Pons (tissue), 1 donor: ENCODE data around the gene PODNL1.

Experiments used
- DNase-seq: peaks from one replicate; pipeline ENCODE4 v3.0.0-alpha.2; 2016; ENCODE audit warnings: low spot score

The PODNL1 gene, protein sequence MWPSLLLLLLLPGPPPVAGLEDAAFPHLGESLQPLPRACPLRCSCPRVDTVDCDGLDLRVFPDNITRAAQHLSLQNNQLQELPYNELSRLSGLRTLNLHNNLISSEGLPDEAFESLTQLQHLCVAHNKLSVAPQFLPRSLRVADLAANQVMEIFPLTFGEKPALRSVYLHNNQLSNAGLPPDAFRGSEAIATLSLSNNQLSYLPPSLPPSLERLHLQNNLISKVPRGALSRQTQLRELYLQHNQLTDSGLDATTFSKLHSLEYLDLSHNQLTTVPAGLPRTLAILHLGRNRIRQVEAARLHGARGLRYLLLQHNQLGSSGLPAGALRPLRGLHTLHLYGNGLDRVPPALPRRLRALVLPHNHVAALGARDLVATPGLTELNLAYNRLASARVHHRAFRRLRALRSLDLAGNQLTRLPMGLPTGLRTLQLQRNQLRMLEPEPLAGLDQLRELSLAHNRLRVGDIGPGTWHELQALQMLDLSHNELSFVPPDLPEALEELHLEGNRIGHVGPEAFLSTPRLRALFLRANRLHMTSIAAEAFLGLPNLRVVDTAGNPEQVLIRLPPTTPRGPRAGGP

DNA sequence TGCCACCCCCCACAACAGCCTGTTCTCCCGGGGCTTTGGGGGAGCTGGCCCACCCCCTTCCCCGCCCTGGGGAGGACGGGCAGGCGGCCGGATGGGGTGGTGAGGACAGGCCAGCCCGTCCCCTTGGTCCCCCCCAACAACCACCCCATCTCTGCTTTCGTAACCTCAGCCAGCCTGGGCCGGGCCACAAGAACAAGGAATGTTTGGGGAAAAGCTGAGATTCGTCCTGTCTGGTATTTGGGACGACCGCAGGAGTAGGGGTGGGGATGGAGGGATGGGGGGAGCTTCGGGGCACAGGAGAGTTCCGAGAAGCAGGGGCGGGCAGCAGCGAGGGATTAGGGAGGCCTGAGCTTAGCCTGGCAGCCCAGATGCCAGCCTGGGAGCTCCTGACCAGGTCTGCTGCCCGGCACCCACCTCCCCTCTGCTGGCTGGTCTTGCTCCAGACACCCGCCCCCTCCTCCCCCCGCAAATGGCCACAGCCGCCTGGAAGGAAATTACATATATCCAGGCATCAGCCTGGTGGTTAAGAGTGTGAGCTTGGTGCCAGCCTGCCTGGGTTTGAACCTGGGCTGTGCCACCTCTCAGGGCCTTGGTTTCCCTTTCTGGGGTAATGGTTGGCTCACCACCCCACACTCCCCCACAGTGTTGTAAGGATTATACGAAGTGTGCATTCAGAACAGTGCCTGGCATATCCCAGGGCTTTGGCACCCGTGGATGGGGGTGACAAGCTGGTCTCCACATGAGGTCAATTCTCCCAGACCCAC is at the start of gene PODNL1:
TSS of gene PODNL1 (minus strand) at position 117 of the 764 bp plus-strand sequence. CDS start 236 bp downstream, outside the sequence.
- no peak for DNase-seq

DNA sequence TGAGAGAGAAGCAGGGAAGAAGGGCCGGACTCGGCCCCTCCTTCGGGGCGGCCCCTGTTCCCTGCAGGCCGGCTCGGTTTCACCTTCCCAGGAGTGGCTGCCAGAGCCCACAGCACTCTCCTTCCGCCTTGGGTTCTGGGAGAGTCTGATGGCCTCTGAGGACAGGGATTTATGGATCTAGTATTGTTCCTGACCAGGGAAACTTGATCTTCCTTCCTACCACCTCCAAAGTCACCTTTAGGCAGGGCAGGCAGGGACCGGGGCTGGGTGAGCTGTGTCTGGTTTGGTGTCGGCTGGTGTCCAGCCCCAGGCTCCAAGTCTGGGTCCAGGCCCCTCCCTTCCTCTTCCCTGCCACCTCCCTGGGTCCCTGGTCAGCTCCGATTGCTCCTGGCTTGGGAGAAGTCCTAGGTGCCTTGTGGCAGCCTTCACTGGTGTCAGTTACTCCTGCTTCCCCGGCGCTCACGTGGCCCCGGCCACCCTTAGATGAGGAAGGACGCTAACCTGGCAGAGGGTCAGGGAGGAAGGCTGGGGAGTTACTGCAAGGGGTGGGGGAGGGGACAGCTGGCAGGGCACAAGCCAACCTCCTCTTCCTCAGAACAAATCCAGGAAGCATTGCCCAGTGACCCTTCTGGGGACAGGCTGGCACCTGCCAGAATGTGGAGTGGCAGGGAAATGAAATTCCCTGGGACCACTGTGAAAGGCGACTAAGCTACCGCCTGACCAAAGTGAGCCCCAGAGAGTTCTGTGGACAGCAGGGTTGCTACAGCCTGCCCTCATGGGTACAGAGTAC is 49.1 kb upstream of the PODNL1 start:
- peak; percentile 76 for DNase-seq

DNA sequence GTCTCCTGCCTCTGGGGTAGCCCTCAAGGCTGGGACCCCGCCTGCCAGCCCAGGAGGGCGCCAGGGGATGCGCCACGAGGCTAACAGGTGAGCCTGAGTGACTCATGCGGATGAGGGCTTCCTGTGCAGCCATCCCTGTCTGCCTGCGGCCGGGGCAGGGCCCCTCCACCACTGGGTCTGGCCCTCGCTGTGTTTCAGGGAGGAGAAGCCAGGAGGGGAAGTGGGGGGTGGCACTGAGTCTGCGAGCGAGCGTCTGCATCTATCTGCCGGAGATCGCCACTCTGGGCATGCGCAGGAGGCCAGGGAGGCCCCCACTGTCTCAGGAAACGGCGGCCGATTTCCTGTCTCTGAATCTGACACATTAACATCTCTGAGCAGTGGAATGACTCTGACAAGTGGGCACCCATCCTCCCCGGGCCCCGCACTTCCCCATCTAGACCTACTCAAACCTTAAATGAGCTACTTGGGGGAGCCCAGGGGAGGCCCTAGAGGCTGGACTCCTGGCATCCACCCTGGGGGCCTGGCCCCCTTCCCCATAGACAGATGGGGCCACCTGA is 48.2 kb upstream of the PODNL1 start:
- peak; percentile 73 for DNase-seq

DNA sequence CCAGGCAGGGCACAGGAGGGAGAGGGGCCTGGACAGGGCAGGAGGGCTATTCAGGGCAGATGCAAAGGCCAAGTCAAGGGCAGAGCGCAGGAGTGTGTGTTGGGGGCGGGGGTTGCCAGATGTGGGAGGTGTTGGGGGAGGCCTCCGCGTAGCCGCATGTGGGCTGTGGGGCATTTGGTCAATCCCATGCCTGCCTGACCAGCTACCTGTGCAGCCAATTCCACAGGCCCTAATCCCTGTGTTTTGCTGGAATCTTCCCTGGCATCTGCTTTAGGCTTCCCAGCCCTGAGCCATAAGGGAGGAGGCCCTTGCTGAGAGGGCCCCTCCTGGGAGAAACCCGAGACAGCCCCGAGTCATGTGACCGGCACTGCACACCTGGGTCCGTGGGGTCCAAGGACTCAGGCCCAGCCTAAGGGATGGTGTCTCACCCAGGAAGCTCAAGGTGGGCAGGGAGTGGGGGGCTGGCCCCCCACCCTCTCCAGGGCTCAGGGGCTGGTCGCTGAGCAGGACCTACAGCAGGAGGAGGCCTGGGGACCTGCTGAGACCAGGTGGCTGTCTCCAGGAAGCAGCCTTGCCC is 47.6 kb upstream of the PODNL1 start:
- no peak for DNase-seq

DNA sequence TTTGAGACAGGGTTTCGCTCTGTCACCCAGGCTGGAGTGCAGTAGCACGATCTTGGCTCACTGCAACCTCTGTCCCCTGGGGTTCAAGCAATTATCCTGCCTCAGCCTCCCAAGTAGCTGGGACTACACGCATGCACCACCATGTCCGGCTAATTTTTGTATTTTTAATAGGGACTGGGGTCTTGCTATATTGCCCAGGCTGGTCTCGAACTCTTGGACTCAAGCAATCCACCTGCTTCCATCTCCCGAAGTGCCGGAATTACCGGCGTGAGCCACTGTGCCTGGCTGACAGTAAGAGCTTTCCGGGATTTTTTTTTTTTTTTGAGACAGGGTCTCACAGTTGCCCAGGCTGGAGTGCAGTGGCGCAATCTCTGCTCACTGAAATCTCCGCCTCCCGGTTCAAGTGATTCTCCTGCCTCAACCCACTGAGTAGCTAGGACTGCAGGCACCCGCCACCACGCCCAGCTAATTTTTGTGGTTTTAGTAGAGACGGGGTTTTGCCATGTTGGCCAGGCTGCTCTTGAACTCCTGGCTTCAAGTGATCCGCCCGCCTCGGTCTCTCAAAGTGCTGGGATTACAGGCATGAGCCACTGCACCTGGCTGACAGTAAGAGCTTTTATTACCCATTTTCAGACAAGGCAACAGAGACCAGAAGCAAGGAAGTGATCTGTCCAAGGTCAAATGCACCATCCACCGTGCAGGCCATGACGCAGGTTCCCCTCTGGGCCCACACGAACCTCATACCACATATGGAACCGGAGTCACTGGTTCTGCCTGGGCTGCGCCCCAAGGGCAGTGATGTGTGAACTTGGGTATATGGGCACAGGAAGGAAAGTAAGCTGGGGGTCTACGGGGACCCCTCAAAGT is 46.9 kb upstream of the PODNL1 start:
- no peak for DNase-seq

DNA sequence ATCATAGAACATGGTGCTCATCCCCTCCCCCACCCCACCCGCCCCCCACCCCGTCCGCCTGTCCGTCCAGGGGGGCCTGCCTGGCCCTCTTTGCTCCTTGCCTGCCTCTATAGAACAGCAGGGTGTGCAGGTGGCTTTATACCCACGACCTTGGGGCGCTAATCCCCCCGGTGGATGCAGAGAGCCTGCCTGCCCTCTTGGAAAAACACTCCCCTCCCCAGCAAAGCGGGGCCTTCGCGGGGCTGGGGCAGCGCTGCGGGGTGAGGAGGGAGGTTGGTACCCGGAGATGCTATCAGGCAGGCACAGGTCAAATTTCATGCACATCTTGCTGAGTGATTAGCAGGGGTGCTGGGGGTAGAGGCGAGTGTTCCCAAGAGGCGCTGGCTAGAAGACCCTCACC is 46.0 kb upstream of the PODNL1 start:
- no peak for DNase-seq

DNA sequence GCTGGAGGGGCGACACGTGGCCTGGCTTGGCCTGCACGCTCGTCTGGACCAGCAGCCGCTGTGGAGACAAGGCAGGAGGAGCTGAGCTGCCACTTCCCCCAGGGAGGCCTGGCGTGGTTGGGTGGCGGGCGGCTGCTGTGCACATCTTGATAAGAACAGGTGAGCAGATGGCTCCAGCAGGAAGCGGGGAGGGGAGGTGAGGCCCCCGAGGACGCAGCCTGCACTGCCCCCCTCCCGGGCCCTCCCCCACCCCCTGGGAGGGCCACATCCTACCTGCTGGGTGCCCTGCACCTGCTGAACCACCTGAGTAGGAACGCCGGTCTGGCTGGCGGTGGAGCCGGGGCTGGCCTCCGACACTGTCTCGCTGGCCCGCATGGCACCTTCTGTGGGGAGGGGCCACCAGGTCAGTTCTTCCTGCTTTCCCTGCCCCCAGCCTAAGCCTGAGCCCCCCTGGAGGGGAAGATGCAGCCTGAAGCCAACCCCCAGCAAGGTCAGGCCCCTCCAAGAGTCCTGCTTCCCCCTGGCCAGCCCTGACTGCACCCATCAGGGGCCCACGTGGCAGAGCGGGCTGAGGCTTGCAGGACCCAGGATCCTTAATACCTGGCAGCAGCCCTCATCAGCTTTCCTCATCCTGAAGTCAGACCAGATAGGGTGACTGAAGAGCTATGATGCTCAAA is 45.1 kb upstream of the PODNL1 start:
- DNase-seq = no peak

DNA sequence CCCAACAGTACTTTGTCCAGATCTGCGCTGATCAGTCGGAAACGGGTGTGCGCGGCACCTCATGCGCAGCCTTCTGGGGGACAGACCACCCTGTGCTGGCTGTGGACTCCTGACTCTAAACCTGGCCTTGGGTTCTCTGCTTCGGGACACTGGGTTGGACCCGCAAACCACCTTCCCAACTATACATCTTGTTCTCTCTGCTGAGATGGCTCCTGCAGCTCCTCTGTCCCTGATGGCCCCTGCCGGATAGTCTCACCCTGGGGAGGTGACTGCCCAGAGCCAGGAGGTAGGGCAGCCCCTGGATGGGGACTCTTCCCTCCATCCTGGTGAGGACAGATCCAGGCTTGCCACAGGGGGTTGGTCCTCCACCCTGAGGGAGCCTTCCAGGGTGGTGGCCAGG is 44.6 kb upstream of the PODNL1 start:
- no peak for DNase-seq

DNA sequence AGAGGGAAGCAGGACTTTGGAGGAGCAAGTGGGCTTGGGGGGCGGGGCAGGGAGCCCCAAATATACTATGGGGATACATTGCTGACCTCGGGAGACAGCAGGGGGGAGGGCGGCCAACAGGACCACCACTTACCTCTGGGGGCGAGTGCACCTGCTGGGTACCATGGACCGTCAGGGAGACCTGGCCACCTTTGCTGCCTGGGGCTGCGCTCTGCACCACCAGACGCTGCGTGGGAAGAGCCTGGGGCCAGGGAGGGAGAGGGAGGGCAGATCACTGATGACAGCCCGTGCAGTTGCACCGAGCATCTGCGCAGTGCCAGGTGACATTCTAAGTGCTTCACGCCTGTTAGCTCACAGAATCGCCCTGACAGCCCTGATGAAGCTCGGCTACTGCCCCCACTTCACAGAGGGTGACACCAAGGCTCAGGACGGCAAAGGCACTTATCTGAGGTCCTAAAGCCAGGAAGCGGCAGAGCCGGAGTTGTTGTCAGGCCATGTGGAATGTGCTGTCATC is 43.8 kb upstream of the PODNL1 start:
- DNase-seq = no peak

DNA sequence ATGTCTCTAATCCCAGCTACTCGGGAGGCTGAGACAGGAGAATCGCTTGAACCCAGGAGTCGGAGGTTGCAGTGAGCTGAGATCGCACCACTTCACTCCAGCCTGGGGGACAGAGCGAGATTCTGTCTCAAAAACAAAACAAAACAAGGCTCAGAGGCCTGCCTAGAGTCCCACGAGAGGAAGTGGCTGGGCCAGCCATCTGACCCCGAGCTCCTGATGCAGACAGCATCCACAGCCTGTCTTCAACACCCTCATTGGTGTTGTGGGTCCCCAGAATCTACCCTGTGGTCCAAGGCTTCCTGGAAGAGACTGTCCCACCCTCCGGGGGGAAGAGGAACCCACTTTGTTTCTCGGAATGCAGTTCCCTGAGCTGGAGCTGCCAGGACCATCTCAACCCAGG is 43.2 kb upstream of the PODNL1 start:
- DNase-seq = no peak

DNA sequence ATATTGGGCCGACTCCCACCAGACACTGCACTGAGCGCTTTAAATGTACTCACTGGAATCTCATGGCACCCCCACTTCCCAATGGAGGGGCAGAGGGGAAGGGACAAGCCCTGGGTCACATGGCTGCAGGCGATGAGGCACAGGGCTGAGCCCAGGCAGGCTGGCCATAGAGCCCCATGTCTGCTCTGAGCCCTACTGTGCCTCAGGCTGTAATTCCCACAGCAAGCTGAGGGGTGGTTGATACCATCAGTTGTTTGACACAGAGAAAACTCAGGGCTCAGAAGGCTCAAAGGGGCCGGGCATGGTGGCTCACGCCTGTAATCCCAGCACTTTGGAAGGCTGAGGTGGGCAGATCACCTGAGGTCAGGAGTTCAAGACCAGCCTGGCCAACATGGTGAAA is 42.8 kb upstream of the PODNL1 start:
- DNase-seq = no peak

DNA sequence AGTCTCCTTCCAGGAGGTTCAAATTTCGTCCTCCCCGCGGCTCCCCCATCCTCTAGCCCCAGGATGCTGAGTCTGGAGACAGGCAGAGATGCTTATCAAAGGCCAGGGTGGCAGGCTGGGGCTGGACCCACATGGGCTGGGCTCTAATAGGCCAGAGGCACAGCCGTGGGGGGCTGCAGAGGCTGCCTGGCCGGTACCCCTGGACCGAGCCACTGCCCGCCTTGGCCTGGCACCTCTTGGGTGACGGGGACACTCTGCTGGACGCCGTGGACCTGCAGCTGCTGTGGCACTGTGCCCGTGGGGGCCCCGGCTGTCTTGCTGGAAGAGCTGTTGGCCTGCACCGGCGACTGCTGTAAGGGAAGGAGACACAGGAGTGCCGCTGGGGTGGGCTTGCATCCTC is 42.1 kb upstream of the PODNL1 start:
- no peak for DNase-seq

DNA sequence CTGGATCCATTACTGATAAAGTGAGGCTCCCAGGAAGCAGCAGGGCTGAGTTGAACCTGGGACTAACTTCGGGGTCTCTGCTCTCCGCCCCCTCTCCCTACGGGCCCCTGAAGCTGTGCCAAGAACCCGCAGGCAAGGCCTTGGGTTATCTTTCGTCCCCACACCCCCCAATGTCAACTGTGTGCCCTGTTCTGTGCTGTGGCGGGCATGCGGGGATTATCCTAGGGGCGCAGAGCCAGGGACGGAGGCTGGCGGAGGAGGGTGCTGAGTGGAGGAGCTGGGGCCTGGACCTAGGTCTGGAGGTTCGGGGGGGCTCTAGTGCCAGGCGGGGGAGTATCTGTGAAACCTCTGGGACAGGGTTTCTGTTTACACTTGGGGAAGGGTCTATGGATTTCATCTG is 41.5 kb upstream of the PODNL1 start:
- DNase-seq = no peak

DNA sequence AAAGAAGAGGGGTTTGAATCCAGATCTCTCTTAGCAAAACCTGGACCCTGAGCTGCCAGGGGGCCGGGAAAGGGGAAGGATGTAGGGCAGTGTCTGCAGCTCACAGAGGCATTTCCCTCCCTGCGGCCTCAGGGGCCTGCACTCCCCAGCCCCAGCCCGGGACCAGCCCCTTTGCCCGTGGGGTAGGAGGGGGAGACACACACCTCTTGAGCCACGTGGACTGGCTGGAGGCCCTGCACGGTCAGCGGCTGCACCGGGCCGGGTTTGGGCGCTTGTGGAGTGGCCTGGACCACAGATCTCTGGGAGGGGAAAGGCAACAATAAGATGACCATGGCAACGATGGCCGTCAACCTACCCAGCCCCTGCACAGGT is 41.0 kb upstream of the PODNL1 start:
- DNase-seq = no peak

DNA sequence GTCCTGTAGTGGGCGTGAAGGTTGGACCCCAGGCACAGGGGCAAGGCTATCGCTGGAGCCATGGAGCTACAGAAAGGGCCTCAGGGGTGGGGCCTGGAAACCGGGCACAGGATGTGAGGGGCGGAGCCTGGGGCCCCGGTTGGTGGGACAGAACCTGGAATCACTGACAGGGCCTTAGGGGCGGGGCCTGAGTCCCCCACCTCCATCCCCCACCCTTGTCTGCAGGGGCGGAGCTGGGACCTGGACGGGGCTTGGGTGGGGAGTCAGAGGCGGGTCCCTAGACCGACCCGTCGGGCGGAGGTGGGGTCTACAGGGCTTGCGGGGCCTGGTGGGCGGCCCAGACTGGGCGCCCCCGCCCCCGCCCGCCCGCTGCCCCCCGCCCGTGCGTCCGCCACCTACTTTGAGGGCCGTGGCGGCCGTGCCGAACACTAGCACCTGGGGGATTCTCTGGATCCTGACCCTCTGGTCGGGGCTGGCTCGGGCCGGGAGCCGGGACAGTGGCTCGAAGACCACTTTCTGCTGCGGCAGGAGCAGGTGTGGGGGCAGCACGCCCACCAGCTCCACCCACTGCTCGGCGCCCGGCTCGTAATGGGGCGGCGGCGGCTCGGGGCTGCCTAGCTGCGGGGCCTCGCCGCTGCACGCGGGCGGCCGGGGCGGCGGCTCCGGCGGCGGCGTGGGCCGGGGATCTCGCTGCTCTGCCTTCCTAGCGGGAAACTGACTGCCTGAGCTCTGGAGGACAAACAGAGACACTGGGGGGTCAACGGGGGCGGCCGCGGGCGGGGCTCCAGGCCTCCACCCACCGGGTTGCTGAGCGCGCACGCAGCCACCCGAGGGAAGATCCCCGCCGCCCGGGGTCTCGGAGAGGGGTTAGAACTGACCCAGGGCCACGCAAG is 40.4 kb upstream of the PODNL1 start:
- DNase-seq = peak; percentile 53

DNA sequence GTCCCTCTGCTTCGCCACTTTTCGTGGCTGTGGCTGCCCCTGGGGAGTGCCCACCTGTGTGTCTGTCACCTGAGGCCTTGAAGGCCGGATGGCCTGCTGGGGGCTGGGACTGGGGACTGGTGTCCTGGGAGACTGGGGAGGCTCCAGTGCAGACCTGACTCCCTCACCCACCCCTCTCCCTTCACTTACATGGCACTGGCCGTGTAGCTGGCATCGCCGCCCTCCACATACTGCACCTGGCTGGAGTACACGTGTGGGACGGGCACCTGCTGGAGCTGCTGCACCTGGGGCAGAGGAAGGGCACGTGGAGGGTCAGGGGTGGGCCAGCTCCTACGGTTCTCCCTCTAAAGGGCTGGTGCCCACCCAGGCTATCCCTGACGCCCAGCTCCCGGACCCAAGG is 39.6 kb upstream of the PODNL1 start:
- no peak for DNase-seq

DNA sequence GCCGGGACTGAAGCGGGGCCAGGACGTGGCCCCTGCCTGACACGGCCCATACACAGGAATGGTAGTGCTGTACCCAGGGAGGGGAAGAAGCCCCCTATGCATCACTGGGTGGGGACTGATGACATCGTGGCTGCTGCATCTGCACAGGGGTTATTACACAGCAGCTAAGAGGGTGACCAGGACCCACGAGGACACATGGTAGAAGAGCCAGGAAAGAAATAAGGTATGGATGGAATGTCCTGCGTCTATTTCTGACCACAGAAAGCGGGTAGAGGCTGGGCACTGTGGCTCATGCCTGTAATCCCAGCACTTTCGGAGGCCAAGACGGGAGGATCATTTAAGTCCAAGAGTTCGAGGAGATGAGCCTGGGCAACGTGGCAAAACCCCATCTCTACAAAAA is 38.2 kb upstream of the PODNL1 start:
- DNase-seq = no peak

DNA sequence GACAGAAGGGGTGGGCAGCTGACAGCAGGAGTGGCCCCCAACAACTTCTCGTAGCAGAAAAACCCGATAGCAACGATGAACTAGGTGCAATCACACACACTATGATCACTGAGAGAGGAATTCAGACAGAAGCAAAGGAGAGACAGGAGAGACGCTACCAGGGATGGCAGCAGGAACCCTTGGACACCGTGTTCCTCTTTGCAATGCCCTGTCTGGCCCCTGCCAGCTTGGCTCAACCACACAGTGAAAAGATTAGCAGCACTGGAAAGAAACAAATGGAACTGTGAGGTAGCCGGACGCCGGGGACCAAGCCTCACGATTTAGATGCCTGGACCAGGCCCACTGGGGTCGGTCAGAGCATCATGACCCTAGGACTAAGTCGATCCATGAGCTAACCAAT is 37.7 kb upstream of the PODNL1 start:
- no peak for DNase-seq

DNA sequence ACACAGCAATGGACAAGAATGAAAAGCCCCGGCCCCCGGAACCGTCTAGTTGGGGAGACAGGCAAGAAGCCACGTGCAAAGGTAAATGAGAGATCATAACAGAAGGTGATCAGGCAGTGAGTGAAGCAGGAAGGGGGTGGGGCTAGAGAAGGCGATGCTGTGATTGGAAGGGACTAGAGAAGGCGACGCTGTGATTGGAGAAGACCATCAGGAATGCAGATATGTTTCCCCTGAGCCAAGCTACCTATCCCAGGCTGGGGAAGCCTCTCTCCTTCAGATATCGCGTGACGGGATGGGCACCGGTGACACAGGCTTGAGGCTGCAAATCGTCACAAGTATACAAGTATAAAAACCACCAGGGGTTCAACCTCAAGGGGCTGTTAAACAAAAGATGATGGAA is 35.9 kb upstream of the PODNL1 start:
- DNase-seq = no peak
